Stimulated activated CD4-positive, alpha-beta T cell treated with anti-CD3 and anti-CD28 coated beads, Interleukin-15, amount 100 ng/mL, for 24 hours (primary cell): Measurements from ENCODE around the gene TALDO1.
A peak's percentile ranks its signal among the peaks of the same experiment; 100 is the strongest.

Source experiments
- DNase-seq: peaks from one replicate; pipeline ENCODE4 v3.0.0-alpha.2; 2020

The TALDO1 gene

DNA sequence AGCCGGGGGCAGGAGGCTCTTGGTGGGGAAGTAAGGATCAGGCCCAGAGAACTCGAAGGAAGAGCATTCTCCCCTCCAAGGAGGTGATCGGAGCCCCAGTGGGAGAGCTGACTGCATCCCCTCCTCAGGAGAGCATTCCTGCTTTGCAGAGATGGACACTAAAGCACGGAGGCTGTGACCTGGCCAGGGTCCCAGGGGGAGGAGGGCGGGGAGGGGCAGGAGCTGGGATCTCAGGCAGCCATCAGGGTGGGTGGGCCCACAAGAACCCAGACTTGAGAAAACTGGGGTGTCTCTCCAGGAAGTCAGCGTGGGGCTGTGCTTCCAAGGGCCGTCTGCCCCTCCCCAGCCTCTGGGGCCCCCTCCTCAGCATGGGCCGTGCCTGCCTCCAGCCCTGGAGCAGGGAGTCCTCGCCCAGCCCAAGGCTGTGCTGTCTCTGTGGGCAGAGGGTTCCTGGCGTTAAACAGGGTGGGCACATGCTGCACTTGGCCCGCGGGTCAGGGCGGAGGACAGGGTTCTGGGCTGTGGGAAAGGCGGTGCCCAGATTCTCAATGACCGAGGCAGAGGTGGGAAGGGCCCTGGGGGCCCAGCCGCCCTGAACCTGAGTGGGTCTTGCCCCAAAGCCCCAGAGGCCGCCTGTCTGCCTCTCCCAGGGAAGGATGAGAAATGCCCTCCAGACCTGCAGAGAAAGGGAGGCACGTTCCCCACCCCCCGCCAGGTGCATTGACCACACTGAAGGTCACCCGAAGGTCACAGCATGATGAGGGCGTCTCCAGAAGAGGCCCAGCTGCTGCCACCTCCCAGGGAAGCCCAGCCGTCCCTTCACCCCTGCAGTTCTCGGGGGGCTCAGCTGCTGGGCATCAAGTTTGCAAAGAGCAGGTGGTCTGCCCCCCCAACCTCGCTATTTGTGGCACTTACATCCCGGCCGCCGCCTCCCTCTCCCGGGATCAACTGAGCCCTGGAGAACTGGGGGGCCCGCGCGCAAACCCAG is 42.0 kb downstream of the TALDO1 start:
- no peak for DNase-seq

- peak; percentile 74 for DNase-seq
These were observed 42.7 kb downstream of the TALDO1 start, which contains the start of gene CEND1 for GRCh38 chr11:789943-790342. TSS of gene CEND1 (minus strand) at chr11:790090. CDS start at chr11:788576, 1,514 bp downstream.

DNA sequence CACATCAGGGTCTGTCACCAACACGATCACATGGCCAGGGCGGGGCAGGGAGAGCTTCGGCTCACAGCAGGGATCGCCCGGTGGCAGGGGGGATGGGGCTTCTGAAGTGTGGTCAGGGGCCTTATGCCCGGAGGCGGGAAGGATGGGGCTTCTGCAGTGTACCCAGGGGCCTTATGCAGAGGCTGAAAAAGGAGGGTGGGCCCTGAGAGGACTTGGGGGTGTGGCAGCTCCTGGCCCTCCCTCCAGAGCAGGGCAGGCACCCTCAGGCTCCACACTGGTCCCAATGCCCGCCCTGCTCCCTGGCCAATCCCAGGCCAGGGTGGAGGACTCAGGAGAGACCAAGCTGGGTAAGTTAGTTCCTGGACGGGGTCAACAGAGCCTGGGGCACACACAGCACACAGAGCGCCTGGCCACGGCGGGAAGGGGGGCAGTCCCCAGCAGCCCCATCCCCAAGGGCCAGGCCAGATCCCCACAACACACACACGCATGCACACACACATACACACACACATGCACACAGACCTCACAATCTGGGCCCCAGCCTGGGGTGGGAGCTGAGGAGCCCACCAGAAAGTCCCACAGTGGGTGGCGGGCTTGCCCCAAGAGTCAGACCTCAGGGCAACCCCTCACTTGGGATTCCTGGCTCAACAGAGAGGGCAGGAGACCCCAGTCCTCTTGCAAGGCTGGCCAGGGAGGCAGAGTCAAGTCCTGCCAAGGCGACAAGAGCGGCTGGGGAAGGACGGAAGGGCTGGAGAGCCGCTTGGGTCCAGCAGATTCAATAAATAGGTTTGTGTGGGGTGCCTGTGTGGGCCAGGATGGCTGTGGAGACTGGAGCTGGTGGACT is 43.7 kb downstream of the TALDO1 start:
- no peak for DNase-seq

DNA sequence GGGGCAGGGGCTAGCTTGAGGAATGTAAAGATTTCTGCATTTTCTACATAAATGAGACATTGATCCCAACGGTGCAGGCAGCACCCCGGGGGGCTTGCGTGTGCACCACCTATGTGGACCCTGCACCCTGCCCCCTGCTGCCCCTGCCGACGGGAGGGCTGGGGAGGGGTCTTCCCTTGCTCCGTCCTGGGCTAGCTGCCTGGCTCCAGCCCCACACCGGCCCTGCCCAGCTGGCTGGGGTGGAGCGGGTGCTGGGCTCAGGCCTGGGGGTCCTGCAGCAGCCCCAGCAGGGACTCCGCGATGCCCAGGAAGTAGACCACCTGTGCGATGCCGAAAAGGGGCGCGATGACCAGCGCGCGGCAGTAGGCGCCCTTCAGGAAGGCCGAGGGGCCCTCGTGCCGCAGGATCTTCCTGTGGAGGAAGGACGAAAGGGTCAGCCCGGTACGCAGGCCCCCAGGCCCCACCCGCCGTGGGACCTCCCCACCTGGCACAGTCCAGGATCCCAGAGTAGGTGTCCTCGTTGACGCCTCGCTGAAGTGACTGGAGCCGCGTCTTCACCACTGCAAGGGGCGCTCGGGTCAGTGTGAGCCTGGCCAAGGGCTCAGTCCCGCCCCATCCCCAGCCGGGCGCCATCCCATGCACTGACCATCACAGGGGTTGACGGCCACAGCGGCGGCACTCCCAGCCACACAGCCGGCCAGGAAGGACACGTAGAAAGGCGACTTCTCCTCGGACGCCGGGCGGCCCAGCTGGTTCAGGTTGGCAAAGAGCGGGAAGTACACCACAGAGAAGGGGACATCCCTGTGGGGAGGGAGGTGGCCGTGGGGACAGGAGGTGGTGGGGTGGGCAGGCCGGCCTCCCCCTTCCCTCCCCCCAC is 44.6 kb downstream of the TALDO1 start:
- DNase-seq = no peak

DNA sequence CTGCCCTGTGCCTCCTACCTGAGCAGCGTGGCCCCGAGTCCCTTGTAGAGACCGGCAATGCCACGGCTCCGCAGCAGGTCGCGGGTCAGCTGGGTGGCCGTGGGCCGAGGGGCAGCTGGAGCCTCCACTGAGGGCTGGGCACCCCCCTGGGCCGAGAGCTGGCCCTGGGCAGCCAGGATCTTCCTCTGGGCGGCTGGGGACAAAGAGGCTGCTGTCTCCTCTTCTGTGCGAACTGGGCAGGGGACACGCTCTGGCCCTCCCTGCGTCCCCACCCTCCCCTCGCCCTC is 45.2 kb downstream of the TALDO1 start:
- DNase-seq = no peak

DNA sequence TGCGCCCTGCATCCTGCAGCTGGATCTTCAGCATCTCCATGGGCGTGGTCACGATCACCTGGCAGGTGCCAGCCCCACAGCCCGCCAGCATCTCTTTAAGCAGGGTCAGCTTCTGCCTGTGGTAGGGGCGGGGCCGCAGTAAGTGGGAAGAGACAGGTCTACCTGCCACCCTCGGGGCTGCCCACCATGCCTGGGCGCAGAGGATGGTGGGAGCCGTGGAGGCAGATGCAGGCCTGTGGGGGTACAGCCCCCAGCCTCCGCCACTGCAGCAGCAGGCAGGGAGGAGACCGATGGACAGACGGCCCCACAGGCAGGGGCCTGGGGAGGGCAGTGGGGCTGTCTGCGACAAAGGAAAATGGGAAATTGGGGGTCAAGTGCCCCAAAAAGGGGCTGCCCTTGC is 45.6 kb downstream of the TALDO1 start:
- no peak for DNase-seq

GRCh38 chr11:793556-793955 is 46.3 kb downstream of the TALDO1 start:
- DNase-seq = no peak

DNA sequence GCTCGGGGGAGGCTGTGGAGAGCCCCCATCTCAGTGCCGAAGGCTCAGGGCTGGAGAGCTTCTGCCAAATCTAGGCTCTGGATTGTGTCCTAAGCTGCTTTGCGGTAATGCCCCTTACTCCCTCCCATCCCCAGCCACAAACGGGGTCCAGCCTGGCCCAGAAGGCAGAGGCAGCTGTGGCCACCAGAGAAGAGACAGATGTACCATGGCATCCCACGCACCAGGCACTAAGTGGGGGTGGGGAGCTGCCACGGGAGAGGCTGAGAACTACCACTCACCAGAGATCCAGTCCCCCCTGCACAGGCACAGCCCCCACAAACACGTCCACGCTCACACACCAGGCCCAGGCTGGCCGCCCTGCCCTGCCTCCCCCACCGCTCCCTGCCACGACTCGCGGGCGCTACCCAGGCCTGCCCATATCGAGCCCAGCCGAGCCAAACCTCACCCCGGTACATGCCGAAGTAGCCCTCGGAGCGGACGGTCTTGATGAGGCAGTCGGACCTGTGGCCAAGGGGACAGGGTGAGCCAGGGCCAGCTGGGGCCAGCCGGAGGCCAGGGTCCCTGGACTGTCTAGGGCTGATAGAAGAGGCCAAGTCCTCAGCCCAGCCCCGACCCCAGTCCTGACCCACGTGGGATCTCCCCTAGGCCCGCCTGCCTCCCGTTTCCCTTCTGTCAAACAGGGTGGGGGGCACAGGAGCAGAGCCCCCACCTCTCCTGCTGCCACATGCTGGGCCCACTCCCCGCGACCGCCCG is 46.9 kb downstream of the TALDO1 start:
- no peak for DNase-seq

DNA sequence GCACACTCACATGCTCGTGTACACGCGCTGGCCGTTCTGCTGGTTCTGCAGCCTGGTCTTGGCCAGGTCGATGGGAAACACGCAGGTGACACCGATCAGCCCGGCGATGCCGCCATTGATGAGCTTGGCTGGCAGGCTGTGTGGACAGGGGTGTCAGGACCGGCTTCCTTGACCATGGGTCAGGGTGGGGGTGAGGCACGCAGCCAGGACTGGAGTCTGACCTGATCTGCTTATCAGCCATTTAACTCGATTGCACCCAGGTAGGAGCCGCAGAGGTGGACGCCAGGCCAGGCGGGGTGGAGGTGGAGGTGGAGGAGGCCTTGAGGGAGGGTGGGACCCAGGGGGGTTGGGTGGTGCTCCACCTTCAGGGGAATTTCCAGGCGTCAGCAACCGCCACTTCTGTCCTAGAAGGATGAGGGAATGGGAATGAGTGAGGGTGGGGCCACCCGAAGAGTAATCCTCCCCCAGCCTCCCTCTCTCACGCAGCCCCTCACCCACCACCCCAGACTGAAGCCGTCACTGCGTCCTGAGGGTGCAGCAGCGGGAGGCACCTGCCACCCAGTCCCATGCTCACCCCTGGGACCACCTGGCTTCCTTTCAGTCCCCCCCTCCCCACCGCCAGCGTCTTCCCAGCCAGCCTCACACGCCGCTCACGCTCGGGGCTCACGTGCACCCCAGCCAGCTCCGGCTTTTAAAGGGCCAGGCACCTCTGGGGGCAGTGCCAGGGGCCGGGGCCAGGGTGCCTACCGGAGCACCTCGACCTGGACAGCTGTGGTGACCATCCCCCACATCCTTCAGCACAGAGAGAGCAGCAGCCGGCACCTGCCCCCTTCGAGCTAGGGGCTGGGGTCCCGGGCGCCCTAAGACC is 47.7 kb downstream of the TALDO1 start:
- no peak for DNase-seq

GRCh38 chr11:795634-796564 is 48.6 kb downstream of the TALDO1 start:
- peak; percentile 92 for DNase-seq

GRCh38 chr11:796565-797295 is 49.5 kb downstream of the TALDO1 start:
- DNase-seq = no peak

DNA sequence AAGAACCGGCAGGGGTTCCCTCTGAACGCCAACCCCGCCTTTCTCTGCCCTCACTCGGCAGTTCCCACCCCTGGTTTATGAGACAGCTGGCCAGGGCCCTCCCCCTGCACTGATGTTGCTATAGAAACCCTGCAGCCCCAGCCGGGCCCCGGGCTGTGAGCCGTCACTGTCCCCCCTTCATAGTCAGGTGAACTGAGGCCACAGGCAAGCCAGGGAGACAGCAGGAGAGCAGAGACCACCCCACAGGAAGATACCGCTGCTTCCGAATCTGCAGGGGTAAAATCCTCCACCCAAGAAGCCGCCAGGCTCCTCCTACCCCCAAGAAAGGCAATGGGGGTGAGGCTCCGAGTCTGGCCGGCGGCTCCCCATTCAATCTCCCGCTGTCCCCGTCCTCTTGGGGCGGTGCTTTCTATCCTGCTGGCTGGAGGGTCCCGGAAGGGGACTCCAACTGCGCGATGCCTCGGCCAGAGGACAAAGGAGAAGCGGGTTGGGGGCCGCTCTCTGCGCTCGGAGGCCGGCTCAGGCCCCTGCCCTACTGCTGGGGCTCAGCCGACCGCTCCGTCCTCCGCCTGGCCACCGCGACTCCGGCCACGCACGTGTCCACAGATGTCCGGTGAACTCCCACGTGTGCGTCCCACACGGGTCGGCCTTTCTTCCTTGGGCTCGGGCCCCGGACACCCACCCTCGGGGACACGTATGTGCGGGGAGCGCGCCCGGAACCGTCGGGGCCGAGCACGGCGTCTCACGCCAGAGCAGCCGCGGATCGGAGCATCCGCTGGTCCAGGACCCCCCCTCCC is 50.2 kb downstream of the TALDO1 start:
- peak; percentile 86 for DNase-seq

- peak; percentile 91 for DNase-seq
These were observed 50.9 kb downstream of the TALDO1 start, which contains the start of gene SLC25A22 for GRCh38 chr11:798093-798713. TSS of gene SLC25A22 (minus strand) at chr11:798281. CDS start at chr11:795006, 3,275 bp downstream.

DNA sequence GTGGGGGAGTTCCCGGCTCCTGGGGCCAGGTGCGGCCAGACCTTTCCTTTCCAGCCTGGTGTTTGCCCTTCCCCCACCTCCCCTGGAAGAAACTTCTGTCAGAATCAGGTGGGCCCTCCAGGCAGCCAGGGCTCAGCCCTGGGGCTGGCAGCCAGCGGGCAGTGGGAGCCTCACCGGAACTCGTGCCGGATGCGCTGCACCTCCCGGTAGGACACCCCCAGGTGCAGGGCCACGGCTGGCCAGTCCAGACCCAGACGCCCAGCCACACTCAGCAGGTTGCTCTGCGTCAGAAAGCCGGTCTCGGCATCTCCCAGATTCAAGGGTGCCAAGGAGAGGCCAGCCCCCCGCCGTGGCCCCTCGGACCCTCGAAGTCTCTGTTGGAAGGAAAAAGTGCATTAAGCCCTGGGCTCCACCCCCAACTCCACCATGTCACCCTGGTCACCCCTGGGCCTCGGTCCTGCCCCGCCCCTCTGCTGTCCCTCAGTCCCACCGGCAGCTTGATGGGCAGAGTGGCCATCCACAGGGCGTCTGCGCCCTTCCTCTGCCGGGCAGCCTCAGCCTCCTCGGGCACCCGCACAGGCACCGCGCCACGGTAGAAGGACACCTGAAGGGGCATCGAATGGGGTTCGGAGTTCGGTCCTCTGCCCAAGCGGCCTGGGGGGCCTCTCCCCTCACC is 52.5 kb downstream of the TALDO1 start:
- DNase-seq = no peak

- DNase-seq = no peak
These were observed 53.2 kb downstream of the TALDO1 start for GRCh38 chr11:800473-800872.

DNA sequence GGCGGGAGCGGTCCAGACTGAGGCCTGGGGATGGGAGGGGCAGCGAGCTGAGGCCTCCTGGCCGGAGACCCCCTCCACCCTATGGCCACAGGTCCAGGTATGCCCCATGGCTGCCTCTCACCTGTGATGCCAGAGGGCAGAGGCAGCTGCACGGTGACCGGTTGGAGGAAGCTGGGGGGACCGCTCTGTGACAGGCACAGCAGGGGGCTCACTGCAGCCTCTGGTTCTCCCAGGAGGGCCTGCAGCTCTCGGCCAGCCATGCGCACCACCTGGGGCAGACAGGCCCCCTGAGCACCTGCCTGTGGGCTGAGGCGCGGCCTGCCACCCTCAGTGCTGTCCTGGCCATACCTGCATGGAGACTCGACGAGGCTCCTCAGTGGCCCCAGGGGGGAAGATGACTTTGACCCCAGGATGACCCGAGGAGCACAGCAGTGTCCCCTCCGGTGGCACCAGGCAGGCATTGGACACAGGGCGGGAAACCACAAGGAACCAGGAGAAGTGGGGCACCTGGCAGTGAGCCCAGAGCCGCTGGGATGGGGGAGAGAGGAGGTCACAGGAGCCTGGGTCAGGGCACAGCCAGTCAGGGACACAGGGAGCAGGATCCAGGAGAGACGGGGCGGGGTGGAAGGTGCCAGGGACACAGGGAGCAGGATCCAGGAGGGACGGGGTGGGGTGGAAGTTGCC is 54.0 kb downstream of the TALDO1 start:
- no peak for DNase-seq
